ENCODE data around the gene KRTAP10-11. TPM values are rescaled to one million over a fixed set of nuclear protein-coding genes. Genes with fewer than 3 reads are reported as not detected.

The KRTAP10-11 gene
- polyA plus RNA-seq, 2 of the 4 experiments (the other 2 are of a cell fraction) = not detected

DNA sequence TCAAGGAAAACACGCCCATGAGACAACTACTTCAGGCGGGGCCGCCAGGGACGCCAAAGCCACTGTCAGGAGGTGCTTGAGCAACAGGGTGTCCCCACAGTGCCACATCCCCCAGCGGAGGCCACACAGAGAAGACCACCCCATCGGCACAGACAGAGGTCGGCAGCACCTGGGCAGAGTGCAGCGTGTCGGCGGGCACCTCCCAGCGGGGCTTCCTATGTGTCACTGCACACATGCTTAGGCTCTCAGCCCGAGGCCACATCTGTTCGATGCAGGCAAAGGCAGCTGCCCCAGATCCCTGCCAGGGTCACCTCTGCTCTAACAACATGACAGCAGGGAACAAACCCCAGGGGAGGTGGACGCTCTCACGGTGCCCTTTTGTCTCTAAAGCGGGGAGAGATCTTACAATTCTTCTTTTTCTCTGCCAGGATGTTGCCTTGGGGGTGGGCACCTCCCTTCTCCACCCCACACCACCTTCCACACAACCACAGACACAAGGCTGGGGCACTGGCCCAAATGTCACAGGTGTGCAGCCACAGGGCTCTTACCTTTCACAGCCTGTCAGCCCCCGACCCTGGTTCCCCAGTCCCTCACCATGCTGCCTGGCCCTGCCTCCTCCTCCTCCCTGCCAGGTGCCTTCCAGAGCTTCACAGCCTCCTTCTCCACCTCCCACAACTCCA lies 30.2 kb upstream of the KRTAP10-11 start:
- POLR2A ChIA-PET = no interaction called here
- Histone ChIP-seq H3K9me3 (0 out of 3 replicates have a peak, but pooled peaks cover 2% of the 10 kb centered on the region), H3K27ac (no peak overlapping the region), H3K4me2 (no peak overlapping the region), H3K4me3 (no peak overlapping the region), H3K4me1 (no peaks in the 10 kb centered on the region)
- DNase-seq (ENCODE audit: low read depth in 1 of 2, low spot score in 1 of 2) (no peak), FAIRE-seq (no peak), ATAC-seq (no peak)
- 29% methylated on average over 4 of the region's 17 CpGs for WGBS (ENCODE audit: missing lambda C conversion rate)
- CTCF ChIA-PET = no interaction called here
- TF ChIP-seq, protein P1, sequence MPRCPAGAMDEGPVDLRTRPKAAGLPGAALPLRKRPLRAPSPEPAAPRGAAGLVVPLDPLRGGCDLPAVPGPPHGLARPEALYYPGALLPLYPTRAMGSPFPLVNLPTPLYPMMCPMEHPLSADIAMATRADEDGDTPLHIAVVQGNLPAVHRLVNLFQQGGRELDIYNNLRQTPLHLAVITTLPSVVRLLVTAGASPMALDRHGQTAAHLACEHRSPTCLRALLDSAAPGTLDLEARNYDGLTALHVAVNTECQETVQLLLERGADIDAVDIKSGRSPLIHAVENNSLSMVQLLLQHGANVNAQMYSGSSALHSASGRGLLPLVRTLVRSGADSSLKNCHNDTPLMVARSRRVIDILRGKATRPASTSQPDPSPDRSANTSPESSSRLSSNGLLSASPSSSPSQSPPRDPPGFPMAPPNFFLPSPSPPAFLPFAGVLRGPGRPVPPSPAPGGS (IDR thresholded peaks at IDR 0.05) = no peak
- TF ChIP-seq, protein P2, sequence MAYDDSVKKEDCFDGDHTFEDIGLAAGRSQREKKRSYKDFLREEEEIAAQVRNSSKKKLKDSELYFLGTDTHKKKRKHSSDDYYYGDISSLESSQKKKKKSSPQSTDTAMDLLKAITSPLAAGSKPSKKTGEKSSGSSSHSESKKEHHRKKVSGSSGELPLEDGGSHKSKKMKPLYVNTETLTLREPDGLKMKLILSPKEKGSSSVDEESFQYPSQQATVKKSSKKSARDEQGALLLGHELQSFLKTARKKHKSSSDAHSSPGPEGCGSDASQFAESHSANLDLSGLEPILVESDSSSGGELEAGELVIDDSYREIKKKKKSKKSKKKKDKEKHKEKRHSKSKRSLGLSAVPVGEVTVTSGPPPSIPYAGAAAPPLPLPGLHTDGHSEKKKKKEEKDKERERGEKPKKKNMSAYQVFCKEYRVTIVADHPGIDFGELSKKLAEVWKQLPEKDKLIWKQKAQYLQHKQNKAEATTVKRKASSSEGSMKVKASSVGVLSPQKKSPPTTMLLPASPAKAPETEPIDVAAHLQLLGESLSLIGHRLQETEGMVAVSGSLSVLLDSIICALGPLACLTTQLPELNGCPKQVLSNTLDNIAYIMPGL (CRISPR knock-in tag; IDR thresholded peaks at IDR 0.05; ENCODE audit: borderline replicate concordance) = no peak
- TF ChIP-seq RAD21 (conservative IDR thresholded peaks at IDR 0.05 in 1 of 2, IDR thresholded peaks at IDR 0.05 in 1 of 2) (no peak), POLR2AphosphoS2 (conservative IDR thresholded peaks at IDR 0.05; ENCODE audit: low read length) (no peak), FOSL2 (IDR thresholded peaks at IDR 0.05) (no peak), FOSL2 (CRISPR knock-in tag; IDR thresholded peaks at IDR 0.05) (no peak), JUNB (IDR thresholded peaks at IDR 0.05) (no peak), MAFK (IDR thresholded peaks at IDR 0.05; ENCODE audit: partially characterized antibody) (no peak), HOXA7 (CRISPR knock-in tag; IDR thresholded peaks at IDR 0.05) (no peak), ESRRA (IDR thresholded peaks at IDR 0.05; ENCODE audit: borderline replicate concordance, low read length) (no peak), EP300 (IDR thresholded peaks at IDR 0.05) (no peak), NFE2L2 (conservative IDR thresholded peaks at IDR 0.05; ENCODE audit: low read length) (no peak), CHD2 (IDR thresholded peaks at IDR 0.05; ENCODE audit: low read length, partially characterized antibody) (no peak)

GRCh38 chr21:44616591-44616926 lies 29.7 kb upstream of the KRTAP10-11 start:
- no peak for TF ChIP-seq ZNF302 (CRISPR knock-in tag; IDR thresholded peaks at IDR 0.05)
- TF ChIP-seq ZSCAN20 (CRISPR knock-in tag; IDR thresholded peaks at IDR 0.05) = no peak
- TF ChIP-seq, protein P2 (CRISPR knock-in tag; IDR thresholded peaks at IDR 0.05; ENCODE audit: borderline replicate concordance) = no peak
- no peak for TF ChIP-seq HOXA7 (CRISPR knock-in tag; IDR thresholded peaks at IDR 0.05)
- TF ChIP-seq BHLHE40 (IDR thresholded peaks at IDR 0.05; ENCODE audit: low read depth, low read length) = no peak
- no peak for TF ChIP-seq EHF (CRISPR knock-in tag; IDR thresholded peaks at IDR 0.05)
- H3K9me3 ChIP-seq = 0 out of 3 replicates have a peak, but pooled peaks cover 2% of the 10 kb centered on the region
- no peaks in the 10 kb centered on the region for H3K4me1 ChIP-seq
- FAIRE-seq (no peak), ATAC-seq (no peak), DNase-seq (ENCODE audit: low read depth in 1 of 2, low spot score in 1 of 2) (no peak)
- H3K4me3 ChIP-seq = no peak overlapping the region
- ChIA-PET POLR2A (no interaction called here), CTCF (no interaction called here)
- WGBS (ENCODE audit: missing lambda C conversion rate) = 7% methylated on average over 3 of the region's 16 CpGs
- H3K27ac ChIP-seq = no peak overlapping the region
- no peak overlapping the region for H3K4me2 ChIP-seq

DNA sequence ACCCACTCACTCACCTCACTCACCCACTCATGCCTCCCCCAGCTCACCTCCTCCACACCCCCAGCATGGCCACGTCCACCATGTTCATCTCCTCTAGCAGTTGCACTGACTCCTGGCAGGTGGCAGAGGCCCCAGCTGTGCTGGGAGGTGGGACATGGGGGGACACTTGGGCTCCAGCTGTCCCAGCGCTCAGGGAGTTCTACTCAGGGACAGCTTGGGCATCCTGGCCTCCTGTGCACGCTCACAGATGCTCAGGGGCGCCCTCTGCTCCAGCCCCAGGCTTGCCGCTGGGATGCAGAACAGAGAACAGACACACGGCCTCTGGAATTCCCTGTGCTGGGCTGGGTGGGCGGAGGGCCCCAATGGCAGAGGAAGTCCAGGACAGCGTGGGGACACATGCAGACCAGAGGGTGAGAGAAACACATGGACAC lies 29.1 kb upstream of the KRTAP10-11 start:
- no peaks in the 10 kb centered on the region for H3K9me3 ChIP-seq
- POLR2A ChIA-PET = no interaction called here
- no peak for FAIRE-seq
- CTCF ChIA-PET = no interaction called here
- ATAC-seq = no peak
- H3K4me1 ChIP-seq = no peaks in the 10 kb centered on the region
- H3K4me2 ChIP-seq = no peak overlapping the region
- WGBS (ENCODE audit: missing lambda C conversion rate) = 0% methylated on average over 2 of the region's 8 CpGs
- no peak for DNase-seq (ENCODE audit: low read depth in 1 of 2, low spot score in 1 of 2)
- TF ChIP-seq POLR2AphosphoS2 (conservative IDR thresholded peaks at IDR 0.05; ENCODE audit: low read length) (no peak), POLR2A (IDR thresholded peaks at IDR 0.05; ENCODE audit: low read length) (no peak), NR3C1 (IDR thresholded peaks at IDR 0.05) (no peak), BHLHE40 (IDR thresholded peaks at IDR 0.05; ENCODE audit: low read depth, low read length) (no peak)
- no peak overlapping the region for H3K27ac ChIP-seq
- H3K4me3 ChIP-seq = no peak overlapping the region

Data from A549 (cell line).